Measurements from ENCODE around the gene TIAL1. TPM values are rescaled to one million over a fixed set of nuclear protein-coding genes. Genes with fewer than 3 reads are reported as not detected.
"Not testable (repeated sequence)": the region's sequence is repeated elsewhere in the genome, so short reads cannot be mapped to it uniquely, and the experiment has no call there.

Gene TIAL1
- total and polyA plus RNA-seq, 4 donors: 44.0 to 149 (median 65.4) TPM

- Histone ChIP-seq H3K27ac (ENCODE audit: low read depth in 1 of 2, low read length in 1 of 2) (no peak overlapping the region), H3K27me3 (ENCODE audit: control insufficient read depth in 3 of 3, insufficient read depth in 3 of 3, low read length in 2 of 3) (no peaks in the 10 kb centered on the region), H3K4me3 (no peak overlapping the region), H3K9me3 (ENCODE audit: control insufficient read depth in 4 of 4, insufficient read depth in 3 of 4, low read length in 3 of 4) (no peaks in the 10 kb centered on the region), H3K9ac (ENCODE audit: insufficient read depth in 1 of 2, low read length in 2 of 2) (no peak overlapping the region), H3K36me3 (ENCODE audit: control insufficient read depth in 4 of 4, insufficient read depth in 4 of 4, low read length in 4 of 4) (no peaks in the 10 kb centered on the region), H3K4me1 (ENCODE audit: control insufficient read depth in 5 of 5, insufficient read depth in 5 of 5, low read length in 5 of 5) (no peaks in the 10 kb centered on the region)
- ATAC-seq (ENCODE audit: insufficient read depth, low FRiP score): no peak
- DNase-seq: no peak
- WGBS, 2 donors: 58 to 77% methylated on average over 3 of the region's 3 CpGs
- TF ChIP-seq, protein P1, sequence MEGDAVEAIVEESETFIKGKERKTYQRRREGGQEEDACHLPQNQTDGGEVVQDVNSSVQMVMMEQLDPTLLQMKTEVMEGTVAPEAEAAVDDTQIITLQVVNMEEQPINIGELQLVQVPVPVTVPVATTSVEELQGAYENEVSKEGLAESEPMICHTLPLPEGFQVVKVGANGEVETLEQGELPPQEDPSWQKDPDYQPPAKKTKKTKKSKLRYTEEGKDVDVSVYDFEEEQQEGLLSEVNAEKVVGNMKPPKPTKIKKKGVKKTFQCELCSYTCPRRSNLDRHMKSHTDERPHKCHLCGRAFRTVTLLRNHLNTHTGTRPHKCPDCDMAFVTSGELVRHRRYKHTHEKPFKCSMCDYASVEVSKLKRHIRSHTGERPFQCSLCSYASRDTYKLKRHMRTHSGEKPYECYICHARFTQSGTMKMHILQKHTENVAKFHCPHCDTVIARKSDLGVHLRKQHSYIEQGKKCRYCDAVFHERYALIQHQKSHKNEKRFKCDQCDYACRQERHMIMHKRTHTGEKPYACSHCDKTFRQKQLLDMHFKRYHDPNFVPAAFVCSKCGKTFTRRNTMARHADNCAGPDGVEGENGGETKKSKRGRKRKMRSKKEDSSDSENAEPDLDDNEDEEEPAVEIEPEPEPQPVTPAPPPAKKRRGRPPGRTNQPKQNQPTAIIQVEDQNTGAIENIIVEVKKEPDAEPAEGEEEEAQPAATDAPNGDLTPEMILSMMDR (IDR thresholded peaks at IDR 0.05; ENCODE audit: control extremely low read depth, extremely low read depth): no peak
Observed at GRCh38 chr10:119621078-119621384, 24.3 kb upstream of the TIAL1 start.

DNA sequence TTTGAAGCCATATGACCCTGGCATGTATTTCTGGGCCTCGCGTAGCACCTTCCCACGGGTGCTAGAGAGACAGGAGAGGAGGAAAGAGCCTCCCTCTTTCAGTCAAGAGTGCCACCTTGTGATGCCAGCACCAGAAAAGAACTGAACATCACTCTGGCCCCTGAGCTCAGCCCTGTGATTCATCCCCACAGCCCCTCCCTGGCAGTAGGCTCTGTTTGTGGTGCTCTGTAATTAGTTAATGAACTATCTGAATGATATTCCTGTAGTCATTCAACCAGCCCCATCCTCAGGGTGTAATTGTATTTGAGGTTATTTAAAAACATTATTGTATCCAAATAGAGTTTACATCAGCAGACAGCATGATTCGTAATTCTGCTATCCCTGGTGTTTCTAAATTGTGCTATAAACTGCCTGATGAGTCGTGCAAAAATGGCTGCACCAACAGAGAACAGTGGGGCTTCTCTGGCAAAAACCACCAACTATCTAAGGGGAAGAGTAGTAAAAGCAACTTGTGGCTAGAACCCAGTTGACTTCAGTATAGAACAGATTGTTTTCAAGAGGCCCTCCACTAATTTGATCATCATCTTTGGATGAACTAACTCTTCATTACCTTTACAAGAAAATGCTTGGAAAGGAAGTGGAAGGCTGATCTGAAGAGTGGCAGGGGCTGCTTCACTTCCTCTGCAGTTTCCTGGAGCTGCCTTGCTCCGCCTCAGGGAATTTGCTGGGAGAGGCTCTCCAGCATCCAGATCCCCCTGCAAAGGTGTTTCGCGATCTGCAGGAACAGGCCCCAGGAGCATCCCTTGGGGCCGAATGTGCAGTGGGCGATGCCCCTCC, 23.7 kb upstream of the TIAL1 start:
- Histone ChIP-seq H3K9me3 (ENCODE audit: control insufficient read depth in 4 of 4, insufficient read depth in 3 of 4, low read length in 3 of 4) (no peaks in the 10 kb centered on the region), H3K4me1 (ENCODE audit: control insufficient read depth in 5 of 5, insufficient read depth in 5 of 5, low read length in 5 of 5) (no peaks in the 10 kb centered on the region), H3K4me3 (no peak overlapping the region), H3K36me3 (ENCODE audit: control insufficient read depth in 4 of 4, insufficient read depth in 4 of 4, low read length in 4 of 4) (no peaks in the 10 kb centered on the region), H3K27ac (ENCODE audit: low read depth in 1 of 2, low read length in 1 of 2) (no peak overlapping the region), H3K9ac (ENCODE audit: insufficient read depth in 1 of 2, low read length in 2 of 2) (no peak overlapping the region), H3K27me3 (ENCODE audit: control insufficient read depth in 3 of 3, insufficient read depth in 3 of 3, low read length in 2 of 3) (no peaks in the 10 kb centered on the region)
- TF ChIP-seq, protein P1 (IDR thresholded peaks at IDR 0.05; ENCODE audit: control extremely low read depth, extremely low read depth): no peak
- 76 to 79% methylated on average over 10 of the region's 10 CpGs for WGBS, 2 donors
- DNase-seq (no peak), ATAC-seq (ENCODE audit: insufficient read depth, low FRiP score) (no peak)

- not testable (repeated sequence) for H3K4me1 ChIP-seq (ENCODE audit: control insufficient read depth in 5 of 5, insufficient read depth in 5 of 5, low read length in 5 of 5); H3K27me3 ChIP-seq (ENCODE audit: control insufficient read depth in 3 of 3, insufficient read depth in 3 of 3, low read length in 2 of 3); H3K27ac ChIP-seq (ENCODE audit: low read depth in 1 of 2, low read length in 1 of 2); H3K4me3 ChIP-seq; DNase-seq; H3K9me3 ChIP-seq (ENCODE audit: control insufficient read depth in 4 of 4, insufficient read depth in 3 of 4, low read length in 3 of 4); ATAC-seq (ENCODE audit: insufficient read depth, low FRiP score); H3K36me3 ChIP-seq (ENCODE audit: control insufficient read depth in 4 of 4, insufficient read depth in 4 of 4, low read length in 4 of 4); H3K9ac ChIP-seq (ENCODE audit: insufficient read depth in 1 of 2, low read length in 2 of 2)
- WGBS, 2 donors: 97% methylated on average over 7 to 8 of the region's 8 CpGs
Observed at GRCh38 chr10:119619811-119620210, 23.0 kb upstream of the TIAL1 start.

DNA sequence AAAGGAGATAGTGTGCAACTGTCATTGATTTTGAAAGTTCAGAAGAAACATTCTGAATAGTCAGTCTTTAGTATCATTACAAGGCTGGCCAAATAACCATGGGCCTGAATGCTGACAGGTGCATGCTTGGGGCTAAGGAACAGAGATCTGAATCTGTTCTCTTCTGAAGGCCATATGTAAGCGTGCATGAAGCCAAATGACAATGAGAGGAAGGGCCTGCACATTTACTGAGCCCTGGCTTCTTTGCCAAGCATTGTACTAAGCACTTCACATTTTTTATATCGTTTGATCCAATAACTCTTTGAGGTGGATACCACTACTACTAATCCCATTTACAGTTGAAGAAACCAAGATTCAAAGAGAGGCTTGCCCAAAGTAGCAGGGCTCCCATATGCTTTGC, 22.5 kb upstream of the TIAL1 start:
- DNase-seq (no peak), ATAC-seq (ENCODE audit: insufficient read depth, low FRiP score) (no peak)
- TF ChIP-seq, protein P1 (IDR thresholded peaks at IDR 0.05; ENCODE audit: control extremely low read depth, extremely low read depth): no peak
- Histone ChIP-seq H3K9ac (ENCODE audit: insufficient read depth in 1 of 2, low read length in 2 of 2) (no peak overlapping the region), H3K36me3 (ENCODE audit: control insufficient read depth in 4 of 4, insufficient read depth in 4 of 4, low read length in 4 of 4) (no peaks in the 10 kb centered on the region), H3K27me3 (ENCODE audit: control insufficient read depth in 3 of 3, insufficient read depth in 3 of 3, low read length in 2 of 3) (no peaks in the 10 kb centered on the region), H3K27ac (ENCODE audit: low read depth in 1 of 2, low read length in 1 of 2) (no peak overlapping the region), H3K4me3 (no peak overlapping the region), H3K9me3 (ENCODE audit: control insufficient read depth in 4 of 4, insufficient read depth in 3 of 4, low read length in 3 of 4) (no peaks in the 10 kb centered on the region), H3K4me1 (ENCODE audit: control insufficient read depth in 5 of 5, insufficient read depth in 5 of 5, low read length in 5 of 5) (no peaks in the 10 kb centered on the region)
- 73 to 78% methylated on average over 2 of the region's 2 CpGs for WGBS, 2 donors
